Endothelial cell of umbilical vein (primary cell): ENCODE measurements around the gene LAMB4. TPM values are rescaled to one million over a fixed set of nuclear protein-coding genes. Genes with fewer than 3 reads are reported as not detected.

Source experiments
- BruUV-seq: library from RNA; stranded (reverse); fragments of 400-500 nt; replicated peaks from 2 replicates; lab custom pipeline; 2021; lab: Mats Ljungman, UMichigan
- CTCF ChIA-PET: fragments of 300-600, 350-600 bp; sonication (Branson Sonifier 250); formaldehyde crosslinking; loops from one replicate; lab custom pipeline; 2021; ENCODE audit warnings: antibody characterized with exemption, inconsistent platforms; lab: Charles Lee
- POLR2A ChIA-PET: fragments of 300-600, 350-600 bp; sonication (Branson Sonifier 250); formaldehyde crosslinking; loops from one replicate; lab custom pipeline; 2021; ENCODE audit warnings: antibody characterized with exemption, inconsistent platforms; lab: Charles Lee
- DNase-seq: peaks from one replicate; pipeline ENCODE4 v3.0.0-alpha.2; 2011; ENCODE audit warnings: low read depth, low spot score
- FAIRE-seq: peaks from 2 replicates; lab custom pipeline; 2011; peaks lifted over from hg19 to GRCh38; lab: Jason Lieb, UNC
- H2AFZ ChIP-seq: 2 replicates; pipeline ENCODE4 v1.6.0; 2012; ENCODE audit warnings: low read depth, low read length, control low read depth, inconsistent platforms
- H3K27ac ChIP-seq: 2 replicates; pipeline ENCODE4 v1.5.1; 2011; ENCODE audit warnings: low read depth, mild to moderate bottlenecking, control low read depth, low read length, moderate library complexity; ENCODE audit not compliant: insufficient read depth
- H3K27me3 ChIP-seq, 2 experiments: 2 replicates each; pipeline versions ENCODE4 v1.6.0 to v1.6.1; 2011; ENCODE audit warnings: low read length in 2 of 2, mixed read lengths in 1 of 2; ENCODE audit not compliant: control insufficient read depth in 2 of 2, insufficient read depth in 2 of 2
- H3K36me3 ChIP-seq, 2 experiments: 2 replicates in 1 of 2; 3 replicates in 1 of 2; pipeline ENCODE4 v1.5.1; 2011; ENCODE audit warnings: low read length in 2 of 2, mild to moderate bottlenecking in 1 of 2, moderate library complexity in 1 of 2; ENCODE audit not compliant: control insufficient read depth in 2 of 2, insufficient read depth in 2 of 2; ENCODE audit errors: extremely low read depth in 1 of 2
- H3K4me1 ChIP-seq: 3 replicates; pipeline ENCODE4 v1.5.1; 2011; ENCODE audit warnings: mild to moderate bottlenecking, low read length; ENCODE audit not compliant: control insufficient read depth, insufficient read depth; ENCODE audit errors: extremely low read depth
- H3K4me2 ChIP-seq: 2 replicates; pipeline ENCODE4 v1.6.1; 2011; ENCODE audit warnings: low read length, control low read depth, mixed read lengths; ENCODE audit not compliant: insufficient read depth
- H3K4me3 ChIP-seq, 3 experiments: fragments of 200-600 bp in 1 of 3; sonication (generic), shearing (Covaris generic) in 1 of 3; replicated peaks in 1 of 3; 2 replicates each; pipeline ENCODE4 v1.5.1; 2011 to 2016; ENCODE audit warnings: control low read depth in 3 of 3, low read length in 3 of 3, mild to moderate bottlenecking in 2 of 3, inconsistent platforms in 1 of 3, low read depth in 1 of 3, moderate library complexity in 1 of 3; ENCODE audit not compliant: insufficient read depth in 1 of 3
- H3K79me2 ChIP-seq: 2 replicates; pipeline ENCODE4 v1.6.0; 2012; ENCODE audit warnings: low read length, inconsistent platforms; ENCODE audit not compliant: control insufficient read depth, insufficient read depth
- H3K9ac ChIP-seq: replicated peaks from 2 replicates; pipeline ENCODE3; 2011; ENCODE audit warnings: low read length, control low read depth; ENCODE audit not compliant: insufficient read depth; ENCODE audit errors: extremely low read depth
- H3K9me1 ChIP-seq: replicated peaks from 3 replicates; pipeline ENCODE4 v1.6.0; 2011; ENCODE audit warnings: mild to moderate bottlenecking, low read length; ENCODE audit not compliant: control insufficient read depth, insufficient read depth; ENCODE audit errors: extremely low read depth
- H3K9me3 ChIP-seq: replicated peaks from 2 replicates; pipeline ENCODE4 v1.5.1; 2012; ENCODE audit warnings: low read length, inconsistent platforms; ENCODE audit not compliant: control insufficient read depth, insufficient read depth
- H4K20me1 ChIP-seq: replicated peaks from 2 replicates; pipeline ENCODE3; 2011; ENCODE audit warnings: mild to moderate bottlenecking, low read length; ENCODE audit not compliant: control insufficient read depth, insufficient read depth; ENCODE audit errors: extremely low read depth
- CTCF ChIP-seq, 2 donors: IDR thresholded peaks; 1 replicate in 1 of 2; 2 replicates in 1 of 2; pipeline ENCODE4 v1.5.1; 2011; ENCODE audit warnings: low read length in 2 of 2, mild to moderate bottlenecking in 2 of 2, moderate library complexity in 2 of 2, control low read depth in 1 of 2, inconsistent platforms in 1 of 2, low read depth in 1 of 2; ENCODE audit not compliant: insufficient read depth in 1 of 2; ENCODE audit errors: extremely low read depth in 1 of 2
- EZH2 ChIP-seq: IDR thresholded peaks from 2 replicates; pipeline ENCODE4 v1.6.1; 2012; ENCODE audit warnings: borderline replicate concordance, low read depth, mild to moderate bottlenecking, moderate library complexity, low read length, inconsistent platforms; ENCODE audit not compliant: severe bottlenecking
- FOS ChIP-seq: IDR thresholded peaks from 2 replicates; pipeline ENCODE4 v1.6.1; 2011; ENCODE audit warnings: mild to moderate bottlenecking, low read length, moderate library complexity, borderline replicate concordance; ENCODE audit not compliant: insufficient read depth
- GATA2 ChIP-seq: IDR thresholded peaks from 2 replicates; pipeline ENCODE4 v1.7.0; 2011; ENCODE audit warnings: low read depth, mild to moderate bottlenecking, moderate library complexity, mixed read lengths, low read length; ENCODE audit not compliant: insufficient read length, insufficient read depth
- JUN ChIP-seq: IDR thresholded peaks from 2 replicates; pipeline ENCODE4 v1.6.1; 2011; ENCODE audit warnings: borderline replicate concordance, low read depth; ENCODE audit not compliant: insufficient read length, insufficient read depth
- MAX ChIP-seq: IDR thresholded peaks from 2 replicates; pipeline ENCODE4 v1.6.1; 2011; ENCODE audit not compliant: insufficient read depth, insufficient read length
- MYC ChIP-seq: IDR thresholded peaks from one replicate; pipeline ENCODE4 v1.6.1; 2011; ENCODE audit warnings: mild to moderate bottlenecking, low read depth, low read length
- POLR2A ChIP-seq: IDR thresholded peaks from 2 replicates; pipeline ENCODE4 v1.6.1; 2012; ENCODE audit warnings: low read depth, mild to moderate bottlenecking, control low read depth, low read length
- POLR2AphosphoS5 ChIP-seq: IDR thresholded peaks from 2 replicates; pipeline ENCODE4 v1.6.1; 2012; ENCODE audit warnings: low read depth, mild to moderate bottlenecking, control low read depth, low read length, moderate library complexity; ENCODE audit not compliant: insufficient read depth
- dilution Hi-C: fragments of 300-500 bp; cut with MboI; formaldehyde crosslinking; loops from one replicate; pipeline ENCODE4 v1.15.0; 2019; ENCODE audit warnings: low sequenced_read_pairs; ENCODE audit not compliant: extremely low pct_ligation_motif_present
- intact Hi-C: fragments of 100-400 bp; cut with micrococcal nuclease; formaldehyde crosslinking; loops from one replicate; pipeline ENCODE4 v1.10.0; 2022
- polyA plus RNA-seq, 4 experiments: library from polyadenylated mRNA; depleted of rRNA in 3 of 4; stranded (reverse) in 3 of 4; unstranded in 1 of 4; fragments of >200 nt; gene quantifications; 2 replicates each; pipeline versions ENCODE4 v1.2.1 to v1.2.3, GENCODE V29; 2011 to 2012; ENCODE audit warnings: missing spikeins in 1 of 4
- total RNA-seq: library from RNA; stranded (reverse); gene quantifications from 2 replicates; pipeline ENCODE4 v1.2.3, GENCODE V29; 2021

Gene LAMB4
- total and polyA plus RNA-seq, 2 donors (not counting 3 experiments of a cell fraction or from before 2014, with no cell fraction given): 0.15 to 0.20 TPM

- Histone ChIP-seq H3K9me3 (no peaks in the 10 kb centered on the region), H3K9ac (peak overlapping the region; percentile 97), H3K27ac (peak overlapping the region; percentile 99), H3K4me2 (peak overlapping the region; percentile 89), H4K20me1 (no peaks in the 10 kb centered on the region), H3K4me1 (peaks cover 74% of the 10 kb centered on the region), H3K79me2 (peaks cover 60% of the 10 kb centered on the region), H2AFZ (no peak overlapping the region), H3K9me1 (no peaks in the 10 kb centered on the region), H3K27me3 (no peaks in the 10 kb centered on the region), H3K4me3 (peak overlapping the region; percentile 4 to 90 (median 6)), H3K36me3 (peaks cover 6 to 26% of the 10 kb centered on the region in 2 experiments)
- no TSS peak for BruUV-seq
- intact Hi-C loops: loop anchor here (10.0 kb wide), 1 partner anchor 254 kb away; the partner anchor contains the start of gene CBLL1
- TF ChIP-seq MAX (no peak), POLR2A (peak; percentile 36), MYC (no peak), POLR2AphosphoS5 (peak; percentile 11), CTCF (IDR thresholded peaks at IDR 0.05; ENCODE audit: extremely low read depth in 1 of 2, insufficient read depth in 1 of 2, low read depth in 1 of 2, low read length in 2 of 2) (no peak), FOS (no peak), GATA2 (peak; percentile 52), JUN (no peak), EZH2 (no peak)
- POLR2A ChIA-PET: interaction anchor here (0.5 to 1.4 kb wide), 2 partner anchors 32 to 96 kb away, joined by 3 to 4 read pairs; no protein-coding TSS in a partner anchor
- FAIRE-seq: peak; percentile 18
- DNase-seq: peak; percentile 48
- CTCF ChIA-PET: interaction anchor here (1.1 to 13.4 kb wide), 7 partner anchors 9 to 499 kb away, joined by 3 to 284 read pairs (median 4); no protein-coding TSS in a partner anchor
- dilution Hi-C loops: no loop called here
Observed at GRCh38 chr7:107998660-107999480, 131.3 kb downstream of the LAMB4 start.
